ENCODE data around the gene SKA2.

- TF ChIP-seq, protein P1, sequence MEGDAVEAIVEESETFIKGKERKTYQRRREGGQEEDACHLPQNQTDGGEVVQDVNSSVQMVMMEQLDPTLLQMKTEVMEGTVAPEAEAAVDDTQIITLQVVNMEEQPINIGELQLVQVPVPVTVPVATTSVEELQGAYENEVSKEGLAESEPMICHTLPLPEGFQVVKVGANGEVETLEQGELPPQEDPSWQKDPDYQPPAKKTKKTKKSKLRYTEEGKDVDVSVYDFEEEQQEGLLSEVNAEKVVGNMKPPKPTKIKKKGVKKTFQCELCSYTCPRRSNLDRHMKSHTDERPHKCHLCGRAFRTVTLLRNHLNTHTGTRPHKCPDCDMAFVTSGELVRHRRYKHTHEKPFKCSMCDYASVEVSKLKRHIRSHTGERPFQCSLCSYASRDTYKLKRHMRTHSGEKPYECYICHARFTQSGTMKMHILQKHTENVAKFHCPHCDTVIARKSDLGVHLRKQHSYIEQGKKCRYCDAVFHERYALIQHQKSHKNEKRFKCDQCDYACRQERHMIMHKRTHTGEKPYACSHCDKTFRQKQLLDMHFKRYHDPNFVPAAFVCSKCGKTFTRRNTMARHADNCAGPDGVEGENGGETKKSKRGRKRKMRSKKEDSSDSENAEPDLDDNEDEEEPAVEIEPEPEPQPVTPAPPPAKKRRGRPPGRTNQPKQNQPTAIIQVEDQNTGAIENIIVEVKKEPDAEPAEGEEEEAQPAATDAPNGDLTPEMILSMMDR (IDR thresholded peaks at IDR 0.05) = no peak
- no peak for TF ChIP-seq POLR2A (IDR thresholded peaks at IDR 0.05)
Measured at GRCh38 chr17:59124665-59125064, 30.3 kb downstream of the SKA2 start.

Measured in right lobe of liver (tissue), 4 donors.